Measurements from ENCODE around the gene XG. TPM values are rescaled to one million over a fixed set of nuclear protein-coding genes. Genes with fewer than 3 reads are reported as not detected.

The XG gene
- total RNA-seq, 4 donors from 2014 or later = 0.41 TPM; not detected in 3

DNA sequence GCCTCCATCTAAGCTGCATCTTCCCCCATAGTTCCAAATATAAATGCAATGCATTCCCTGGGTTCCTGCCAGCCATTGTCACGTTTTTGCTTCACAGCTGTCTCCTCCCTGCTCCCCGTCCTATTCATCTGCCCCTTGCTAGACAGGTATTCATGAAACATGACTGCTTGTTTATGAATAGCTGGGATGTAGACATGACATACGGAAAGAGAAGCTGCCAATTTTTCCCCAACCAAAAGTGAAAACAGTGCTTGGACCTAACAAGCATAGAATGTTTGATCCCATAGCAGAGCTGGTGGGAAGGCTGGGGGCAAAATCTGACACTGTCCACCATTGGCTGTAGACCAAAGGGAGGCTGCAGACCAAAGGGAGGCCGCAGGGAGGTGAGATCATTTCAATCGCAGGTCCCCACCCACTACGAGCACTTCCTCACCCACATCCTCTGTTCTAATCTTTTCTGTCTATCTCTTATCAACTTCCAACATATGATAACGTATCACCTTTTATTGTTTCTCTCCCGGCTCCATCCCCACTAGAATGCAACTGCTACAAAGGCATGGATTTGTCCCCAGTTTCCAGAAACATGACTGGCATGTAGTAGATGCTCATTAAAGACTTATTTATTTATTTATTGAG lies 68.4 kb downstream of the XG start:
- intact Hi-C loops (cut with DNase I; ENCODE audit: low total_unique reads) (no loop called here), in situ Hi-C loops (cut with MboI; ENCODE audit: low pct_ligation_motif_present in 1 of 4, low pct_unique_long_range_greater_than_20kb in 1 of 4, low sequenced_read_pairs in 3 of 4) (loop anchor here in 2 of 4 donors (25.0 kb wide), 1 partner anchor 158 kb away; no protein-coding TSS in a partner anchor)
- Histone ChIP-seq H3K27ac (no peak overlapping the region), H3K27me3 (no peaks in the 10 kb centered on the region), H3K4me1 (no peaks in the 10 kb centered on the region), H3K36me3 (no peaks in the 10 kb centered on the region), H3K9me3 (no peaks in the 10 kb centered on the region), H3K4me3 (no peak overlapping the region)
- no peak for TF ChIP-seq POLR2A (IDR thresholded peaks at IDR 0.05)
- TF ChIP-seq EP300 (IDR thresholded peaks at IDR 0.05; ENCODE audit: low read depth) = no peak
- TF ChIP-seq CTCF (IDR thresholded peaks at IDR 0.05) = no peak
- no peak for TF ChIP-seq POLR2AphosphoS5 (IDR thresholded peaks at IDR 0.05)
- DNase-seq = no peak
- 32 to 42% methylated on average over 2 to 8 of the region's 8 CpGs for WGBS, 2 donors (ENCODE audit: low coverage in 1 of 2)

DNA sequence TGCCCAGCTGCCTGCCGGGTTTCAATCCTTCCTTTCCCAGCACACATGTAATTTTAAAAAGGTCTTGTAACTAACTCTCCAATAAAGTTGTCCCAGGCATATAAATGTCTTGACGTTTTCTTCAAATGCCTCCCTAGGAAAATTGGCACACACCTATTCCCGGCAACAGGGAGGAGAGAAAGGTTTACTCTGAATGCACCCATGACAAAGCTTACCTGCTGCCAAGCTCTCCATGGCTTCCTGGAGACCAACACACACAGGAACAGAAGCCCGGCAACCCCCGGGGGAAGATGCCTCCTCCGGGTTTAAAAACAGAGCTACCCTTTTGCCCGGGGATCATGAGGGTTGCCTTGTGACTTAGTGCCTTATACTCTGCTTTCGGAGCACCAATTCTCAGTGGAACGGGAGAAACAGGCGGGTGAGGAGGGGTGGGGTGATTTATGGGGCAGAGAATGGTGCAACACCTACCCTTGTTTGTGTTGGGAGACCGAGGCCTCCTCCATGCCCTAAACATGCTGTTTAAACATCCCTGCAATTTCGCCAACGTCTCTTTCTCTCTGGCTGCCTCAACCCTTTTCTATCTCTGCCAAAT lies 72.1 kb downstream of the XG start:
- DNase-seq = peak; percentile 30
- Histone ChIP-seq H3K27me3 (no peaks in the 10 kb centered on the region), H3K4me3 (no peak overlapping the region), H3K4me1 (no peaks in the 10 kb centered on the region), H3K36me3 (no peaks in the 10 kb centered on the region), H3K27ac (no peak overlapping the region), H3K9me3 (no peaks in the 10 kb centered on the region)
- intact Hi-C loops (cut with DNase I; ENCODE audit: low total_unique reads) (no loop called here), in situ Hi-C loops (cut with MboI; ENCODE audit: low pct_ligation_motif_present in 1 of 4, low pct_unique_long_range_greater_than_20kb in 1 of 4, low sequenced_read_pairs in 3 of 4) (loop anchor here in 2 of 4 donors (25.0 kb wide), 1 partner anchor 162 kb away; no protein-coding TSS in a partner anchor)
- no peak for TF ChIP-seq EP300 (IDR thresholded peaks at IDR 0.05; ENCODE audit: low read depth)
- WGBS, 2 donors (ENCODE audit: low coverage in 1 of 2) = 48% methylated on average over 13 of the region's 13 CpGs; no CpG with 5 or more reads in 1 of the 2 donors

- no peaks in the 10 kb centered on the region for H3K9me3 ChIP-seq
- H3K27me3 ChIP-seq = no peaks in the 10 kb centered on the region
- intact Hi-C loops (cut with DNase I; ENCODE audit: low total_unique reads) (no loop called here), in situ Hi-C loops (cut with MboI; ENCODE audit: low pct_ligation_motif_present in 1 of 4, low pct_unique_long_range_greater_than_20kb in 1 of 4, low sequenced_read_pairs in 3 of 4) (loop anchor here in 2 of 4 donors (25.0 kb wide), 1 partner anchor 163 kb away; no protein-coding TSS in a partner anchor)
- H3K4me3 ChIP-seq = no peak overlapping the region
- no peaks in the 10 kb centered on the region for H3K36me3 ChIP-seq
- H3K27ac ChIP-seq = no peak overlapping the region
- peaks cover 3 to 9% (median 5%) of the 10 kb centered on the region in 4 donors for H3K4me1 ChIP-seq
- TF ChIP-seq POLR2A (IDR thresholded peaks at IDR 0.05) (no peak), POLR2AphosphoS5 (IDR thresholded peaks at IDR 0.05) (no peak), EP300 (IDR thresholded peaks at IDR 0.05; ENCODE audit: low read depth) (no peak), CTCF (IDR thresholded peaks at IDR 0.05) (no peak)
- no peak for DNase-seq
These were observed 73.0 kb downstream of the XG start for GRCh38 chrX:2824886-2825285.

GRCh38 chrX:2828344-2828958 lies 76.6 kb downstream of the XG start, which contains the start of gene GYG2:
GYG2 (plus strand) TSS chrX:2828930; CDS start chrX:2830189, 1,259 bp downstream.
- intact Hi-C loops (cut with DNase I; ENCODE audit: low total_unique reads) (no loop called here), in situ Hi-C loops (cut with MboI; ENCODE audit: low pct_ligation_motif_present in 1 of 4, low pct_unique_long_range_greater_than_20kb in 1 of 4, low sequenced_read_pairs in 3 of 4) (no loop called here)
- H3K4me3 ChIP-seq = peak within 1 kb of the TSS; percentile 28 to 54 (median 41)
- H3K36me3 ChIP-seq = no peaks in the 10 kb centered on the region
- peaks cover 3 to 9% (median 5%) of the 10 kb centered on the region in 4 donors for H3K4me1 ChIP-seq
- WGBS, 2 donors (ENCODE audit: low coverage in 1 of 2) = 25% methylated on average over 52 of the region's 56 CpGs; no CpG with 5 or more reads in 1 of the 2 donors
- peak within 1 kb of the TSS in 2 of 4 donors; percentile 20 to 44 for H3K27ac ChIP-seq
- peak; percentile 35 for DNase-seq
- H3K27me3 ChIP-seq = no peaks in the 10 kb centered on the region
- TF ChIP-seq EP300 (IDR thresholded peaks at IDR 0.05; ENCODE audit: low read depth) (no peak), POLR2AphosphoS5 (IDR thresholded peaks at IDR 0.05) (no peak), CTCF (IDR thresholded peaks at IDR 0.05) (no peak), POLR2A (IDR thresholded peaks at IDR 0.05) (no peak)
- H3K9me3 ChIP-seq = no peaks in the 10 kb centered on the region

Data from transverse colon (tissue), 4 donors.